ENCODE results near the gene TBC1D8.

Gene TBC1D8

GRCh38 chr2:101195871-101196661 is 44.9 kb upstream of the TBC1D8 start:
- no peak for ATAC-seq
- TF ChIP-seq CSDC2 (CRISPR knock-in tag; IDR thresholded peaks at IDR 0.05) (no peak), ZFP30 (CRISPR knock-in tag; IDR thresholded peaks at IDR 0.05) (no peak), GLIS3 (CRISPR knock-in tag; IDR thresholded peaks at IDR 0.05) (no peak), ARNTL (CRISPR knock-in tag; IDR thresholded peaks at IDR 0.05; ENCODE audit: borderline replicate concordance, low read depth) (no peak), SNAI2 (CRISPR knock-in tag; IDR thresholded peaks at IDR 0.05) (no peak), ESRRG (CRISPR knock-in tag; IDR thresholded peaks at IDR 0.05) (no peak), CREB5 (CRISPR knock-in tag; IDR thresholded peaks at IDR 0.05; ENCODE audit: low read depth) (no peak), ZNF70 (CRISPR knock-in tag; IDR thresholded peaks at IDR 0.05) (no peak), ZNF565 (CRISPR knock-in tag; conservative IDR thresholded peaks at IDR 0.05; ENCODE audit: low read depth) (no peak), POU6F1 (CRISPR knock-in tag; IDR thresholded peaks at IDR 0.05; ENCODE audit: borderline replicate concordance, low read depth) (no peak), ZNF8 (CRISPR knock-in tag; IDR thresholded peaks at IDR 0.05) (no peak), CSRNP3 (CRISPR knock-in tag; IDR thresholded peaks at IDR 0.05) (no peak), TOX (CRISPR knock-in tag; IDR thresholded peaks at IDR 0.05; ENCODE audit: borderline replicate concordance) (no peak)

DNA sequence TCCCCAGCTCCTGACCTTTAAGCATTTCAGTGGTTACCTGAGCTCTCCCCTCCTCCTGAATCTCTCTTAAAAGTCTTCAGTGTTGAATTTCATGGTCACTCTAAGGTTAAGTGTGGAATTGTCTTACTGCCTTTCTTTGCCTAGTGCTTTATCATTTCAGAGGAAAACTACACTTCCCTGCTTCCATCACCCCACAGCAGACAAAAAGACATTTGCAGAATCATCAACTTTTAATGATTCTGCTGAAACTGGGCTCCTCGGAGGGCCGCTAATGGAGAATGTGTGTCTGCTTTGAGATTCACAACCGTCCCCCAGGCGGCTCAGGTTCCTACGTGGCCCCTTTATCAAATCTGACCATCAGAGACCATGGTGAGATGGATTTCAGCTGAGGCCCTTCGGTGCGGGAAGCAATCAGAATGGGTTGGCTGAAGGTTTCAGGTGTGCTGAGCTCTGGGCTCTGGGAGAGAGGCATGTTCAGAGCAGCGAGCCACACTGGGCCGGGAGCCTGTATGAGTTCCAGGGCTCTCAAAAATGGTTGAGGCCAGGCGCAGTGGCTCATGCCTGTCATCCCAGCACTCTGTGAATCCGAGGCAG is 41.9 kb upstream of the TBC1D8 start:
- ATAC-seq = no peak
- TF ChIP-seq ZNF565 (CRISPR knock-in tag; conservative IDR thresholded peaks at IDR 0.05; ENCODE audit: low read depth) (no peak), CSDC2 (CRISPR knock-in tag; IDR thresholded peaks at IDR 0.05) (no peak), ESRRG (CRISPR knock-in tag; IDR thresholded peaks at IDR 0.05) (no peak), ZC3H10 (CRISPR knock-in tag; IDR thresholded peaks at IDR 0.05) (no peak), POU6F1 (CRISPR knock-in tag; IDR thresholded peaks at IDR 0.05; ENCODE audit: borderline replicate concordance, low read depth) (no peak), SNAI2 (CRISPR knock-in tag; IDR thresholded peaks at IDR 0.05) (no peak), BACH2 (CRISPR knock-in tag; IDR thresholded peaks at IDR 0.05; ENCODE audit: borderline replicate concordance) (no peak), ISL1 (CRISPR knock-in tag; IDR thresholded peaks at IDR 0.05) (no peak), OSR1 (CRISPR knock-in tag; IDR thresholded peaks at IDR 0.05) (no peak), GLIS3 (CRISPR knock-in tag; IDR thresholded peaks at IDR 0.05) (no peak), ZFP3 (CRISPR knock-in tag; IDR thresholded peaks at IDR 0.05) (no peak), TCF4 (CRISPR knock-in tag; IDR thresholded peaks at IDR 0.05; ENCODE audit: borderline replicate concordance) (no peak), ZFP30 (CRISPR knock-in tag; IDR thresholded peaks at IDR 0.05) (no peak), TOX (CRISPR knock-in tag; IDR thresholded peaks at IDR 0.05; ENCODE audit: borderline replicate concordance) (no peak)
- TF ChIP-seq, protein P1, sequence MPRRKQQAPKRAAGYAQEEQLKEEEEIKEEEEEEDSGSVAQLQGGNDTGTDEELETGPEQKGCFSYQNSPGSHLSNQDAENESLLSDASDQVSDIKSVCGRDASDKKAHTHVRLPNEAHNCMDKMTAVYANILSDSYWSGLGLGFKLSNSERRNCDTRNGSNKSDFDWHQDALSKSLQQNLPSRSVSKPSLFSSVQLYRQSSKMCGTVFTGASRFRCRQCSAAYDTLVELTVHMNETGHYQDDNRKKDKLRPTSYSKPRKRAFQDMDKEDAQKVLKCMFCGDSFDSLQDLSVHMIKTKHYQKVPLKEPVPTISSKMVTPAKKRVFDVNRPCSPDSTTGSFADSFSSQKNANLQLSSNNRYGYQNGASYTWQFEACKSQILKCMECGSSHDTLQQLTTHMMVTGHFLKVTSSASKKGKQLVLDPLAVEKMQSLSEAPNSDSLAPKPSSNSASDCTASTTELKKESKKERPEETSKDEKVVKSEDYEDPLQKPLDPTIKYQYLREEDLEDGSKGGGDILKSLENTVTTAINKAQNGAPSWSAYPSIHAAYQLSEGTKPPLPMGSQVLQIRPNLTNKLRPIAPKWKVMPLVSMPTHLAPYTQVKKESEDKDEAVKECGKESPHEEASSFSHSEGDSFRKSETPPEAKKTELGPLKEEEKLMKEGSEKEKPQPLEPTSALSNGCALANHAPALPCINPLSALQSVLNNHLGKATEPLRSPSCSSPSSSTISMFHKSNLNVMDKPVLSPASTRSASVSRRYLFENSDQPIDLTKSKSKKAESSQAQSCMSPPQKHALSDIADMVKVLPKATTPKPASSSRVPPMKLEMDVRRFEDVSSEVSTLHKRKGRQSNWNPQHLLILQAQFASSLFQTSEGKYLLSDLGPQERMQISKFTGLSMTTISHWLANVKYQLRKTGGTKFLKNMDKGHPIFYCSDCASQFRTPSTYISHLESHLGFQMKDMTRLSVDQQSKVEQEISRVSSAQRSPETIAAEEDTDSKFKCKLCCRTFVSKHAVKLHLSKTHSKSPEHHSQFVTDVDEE (CRISPR knock-in tag; IDR thresholded peaks at IDR 0.05) = no peak

Data from SK-N-SH treated with all-trans-retinoic acid at 6 μM for 48 hours (cell line).